ENCODE measurements around the gene RYR3.

GRCh38 chr15:33822479-33822878 lies 511.7 kb downstream of the RYR3 start:
- TF ChIP-seq CTCF (IDR thresholded peaks at IDR 0.05; ENCODE audit: low read depth, low read length, poor library complexity, severe bottlenecking) = no peak
- no peak for TF ChIP-seq EZH2phosphoT487 (IDR thresholded peaks at IDR 0.05; ENCODE audit: borderline replicate concordance, low read length)

Measured in DOHH2 (cell line).